NOMO-1 treated with dmso at 0.1 percent for 144 hours (cell line): ENCODE results near the gene ITGA8.

Source experiments
- DNase-seq: peaks from one replicate; lab custom pipeline; 2025; ENCODE audit not compliant: unreplicated experiment; lab: John Stamatoyannopoulos, UW

ITGA8 gene

DNA sequence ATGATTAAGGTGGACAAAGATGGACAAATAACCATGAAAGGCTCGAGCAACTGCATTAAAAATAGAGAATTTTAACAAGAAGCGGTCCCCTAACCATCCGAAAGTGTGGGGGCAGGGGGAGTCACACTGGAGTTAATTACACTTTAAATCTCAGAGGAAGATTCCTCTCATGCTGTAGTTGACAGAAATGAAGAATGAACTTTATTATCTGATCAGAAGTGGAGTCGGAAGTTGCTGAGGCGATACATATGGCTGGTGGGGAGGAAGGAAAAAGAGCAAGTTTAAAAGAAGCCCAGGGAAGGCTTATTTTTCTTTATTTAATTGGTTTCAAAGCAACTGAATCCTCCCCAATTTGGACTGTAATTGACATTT is 246.3 kb downstream of the ITGA8 start:
- no peak for DNase-seq

DNA sequence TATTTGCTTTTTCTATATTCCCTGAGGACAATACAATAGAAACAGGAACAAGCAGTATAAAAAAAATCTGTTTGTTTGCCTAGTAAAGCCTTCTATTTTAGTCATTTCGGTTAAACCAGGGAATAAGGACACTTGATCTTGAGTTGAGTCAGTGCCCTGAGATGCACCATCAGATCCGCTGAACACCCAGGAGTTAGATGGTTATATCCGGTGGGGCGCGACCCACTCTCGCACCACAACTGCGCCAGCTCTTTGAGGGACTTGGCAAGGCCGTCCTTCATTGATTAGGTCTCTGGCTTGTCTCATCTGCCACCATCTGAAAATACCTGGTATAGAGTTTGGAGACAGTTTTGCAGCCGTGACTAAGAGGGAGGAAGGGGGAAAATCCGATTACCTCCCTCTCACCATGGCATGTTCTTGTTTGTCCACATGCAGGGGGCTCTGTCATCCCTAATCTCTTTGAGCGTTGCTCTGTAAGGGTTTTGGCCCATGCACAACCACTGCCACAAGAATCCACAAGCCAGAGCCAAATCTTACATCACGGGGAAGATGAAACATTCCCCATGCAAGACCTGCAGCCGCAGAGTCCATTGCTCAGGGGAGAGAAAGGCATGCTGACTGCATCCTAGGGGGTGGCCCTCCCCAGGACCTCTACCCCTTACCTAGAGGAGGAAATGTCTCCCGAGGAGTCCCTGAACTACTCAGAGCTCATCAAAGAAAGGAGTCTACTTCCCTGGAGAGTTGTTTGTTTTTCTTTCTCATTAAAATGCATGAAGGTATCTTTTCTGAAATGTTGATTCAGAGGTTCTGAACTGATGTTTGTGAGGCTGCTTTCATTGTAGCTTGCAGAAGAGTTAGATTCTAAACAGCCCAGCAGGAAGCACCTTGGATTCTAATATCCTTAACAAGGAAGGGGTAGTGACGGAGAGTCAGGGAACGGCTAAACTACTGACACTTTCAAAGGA is 247.0 kb downstream of the ITGA8 start:
- no peak for DNase-seq

DNA sequence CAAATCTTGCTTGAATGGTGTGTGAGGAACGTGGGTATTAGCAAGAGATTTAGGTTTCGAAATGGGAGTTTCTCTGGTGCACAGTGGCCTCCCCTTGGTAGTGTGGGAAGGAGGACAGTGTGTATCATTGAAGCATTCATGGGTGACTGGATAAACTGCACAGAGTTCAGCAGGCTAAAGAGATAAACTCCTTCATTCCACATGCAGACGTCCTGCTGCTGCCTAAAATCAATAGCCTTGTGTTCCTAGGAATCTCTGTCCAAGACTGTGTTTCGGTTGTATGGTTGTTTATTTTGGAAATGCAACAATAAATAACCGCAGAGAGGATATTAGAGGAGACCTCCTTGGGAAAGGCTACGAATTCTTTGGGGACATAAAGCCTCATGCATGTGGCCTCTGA is 247.7 kb downstream of the ITGA8 start:
- no peak for DNase-seq

DNA sequence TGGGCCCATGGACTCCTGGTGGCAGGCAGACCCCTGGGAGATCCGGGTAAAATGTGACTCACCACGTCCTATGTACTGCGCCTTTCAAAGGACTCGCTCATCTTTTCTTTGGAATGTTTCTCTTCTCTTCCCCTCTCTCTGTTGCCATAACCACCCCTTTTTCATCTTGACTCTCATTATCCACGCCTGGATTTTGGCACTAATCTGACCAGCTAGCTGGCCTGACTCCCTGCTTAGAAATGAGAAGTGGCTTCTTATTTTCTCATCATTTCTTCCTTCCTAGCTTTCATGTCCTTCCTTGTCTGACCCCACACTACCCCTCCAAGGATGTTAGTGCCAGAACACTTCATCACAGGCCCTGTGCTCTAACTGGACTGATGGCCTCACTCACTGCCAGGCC is 250.6 kb downstream of the ITGA8 start:
- DNase-seq = no peak

DNA sequence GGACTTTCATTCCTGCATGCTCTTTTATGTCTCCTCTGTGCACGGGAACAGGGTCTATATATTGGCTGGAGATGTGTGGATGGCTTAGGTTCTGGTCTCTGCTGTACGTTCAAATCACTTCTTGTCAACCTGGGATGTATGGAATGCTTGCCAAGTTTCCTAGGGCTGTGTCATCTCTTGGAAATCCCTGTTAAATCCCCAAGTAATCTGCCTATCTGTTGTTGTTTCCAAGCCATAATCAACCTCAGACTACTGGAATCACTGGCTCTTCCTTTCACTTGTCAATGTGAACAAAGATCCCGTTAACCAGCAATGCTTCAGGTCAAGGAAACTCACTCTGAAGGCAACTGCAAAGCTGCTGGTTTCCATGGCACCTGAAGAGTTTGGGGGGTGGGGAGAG is 255.3 kb downstream of the ITGA8 start:
- no peak for DNase-seq
